ENCODE data around the gene RPL4.
"Not testable (repeated sequence)": the region's sequence is repeated elsewhere in the genome, so short reads cannot be mapped to it uniquely, and the experiment has no call there.

Gene RPL4

DNA sequence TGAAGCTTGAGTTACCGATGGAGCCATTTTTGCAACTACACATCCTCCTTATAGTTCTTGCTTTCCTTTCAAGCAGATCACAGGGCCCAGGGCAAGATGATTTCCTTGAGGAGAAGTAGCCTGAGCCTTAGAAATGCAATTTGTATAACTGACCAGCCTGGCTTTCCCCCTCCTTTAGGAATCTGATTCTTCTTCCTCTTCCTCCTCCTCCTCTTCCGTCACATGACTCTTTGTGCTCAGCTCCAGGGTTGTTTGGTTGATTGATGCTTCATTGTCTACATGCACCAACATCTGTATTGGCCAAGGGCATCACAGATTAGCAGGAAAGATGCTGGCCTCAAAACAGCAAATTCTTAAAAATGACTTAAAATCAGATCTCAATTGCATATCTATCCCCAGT lies 10.4 kb downstream of the RPL4 start:
- FAIRE-seq (no peak), DNase-seq (ENCODE audit: extremely low spot score, insufficient read length, low read depth) (no peak)

DNA sequence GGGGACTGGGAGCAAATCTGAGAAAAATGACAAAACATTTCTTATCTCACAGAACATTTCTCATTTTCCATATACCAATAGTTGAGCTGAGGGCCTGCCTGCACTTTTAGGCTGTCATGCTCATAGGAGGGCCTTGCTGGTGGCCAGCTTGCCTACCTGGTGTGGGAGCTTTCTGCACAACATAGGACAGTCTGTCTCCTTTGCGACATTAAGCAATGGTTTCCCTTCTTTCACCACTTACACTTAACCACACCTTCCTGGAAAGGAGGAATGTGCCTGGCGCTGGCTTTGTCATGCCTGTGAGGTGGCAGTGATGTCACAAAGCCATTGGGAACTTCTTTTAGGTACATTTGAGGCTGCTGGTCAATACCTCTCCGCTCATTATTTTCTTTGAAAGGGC lies 12.8 kb downstream of the RPL4 start:
- no peak for FAIRE-seq
- DNase-seq (ENCODE audit: extremely low spot score, insufficient read length, low read depth) = no peak

- FAIRE-seq = no peak
- DNase-seq (ENCODE audit: extremely low spot score, insufficient read length, low read depth) = no peak
Measured at GRCh38 chr15:66489179-66489791, 15.4 kb downstream of the RPL4 start.

GRCh38 chr15:66488525-66488924 lies 16.1 kb downstream of the RPL4 start:
- FAIRE-seq (no peak), DNase-seq (ENCODE audit: extremely low spot score, insufficient read length, low read depth) (no peak)

GRCh38 chr15:66486887-66487286 lies 17.8 kb downstream of the RPL4 start:
- no peak for FAIRE-seq
- no peak for DNase-seq (ENCODE audit: extremely low spot score, insufficient read length, low read depth)

- DNase-seq (ENCODE audit: extremely low spot score, insufficient read length, low read depth) = no peak
- FAIRE-seq = no peak
Measured at GRCh38 chr15:66484539-66485112, 20.0 kb downstream of the RPL4 start.

GRCh38 chr15:66483131-66483566 lies 21.5 kb downstream of the RPL4 start:
- DNase-seq (ENCODE audit: extremely low spot score, insufficient read length, low read depth) (no peak), FAIRE-seq (no peak)

GRCh38 chr15:66482539-66482938 lies 22.1 kb downstream of the RPL4 start:
- DNase-seq (ENCODE audit: extremely low spot score, insufficient read length, low read depth) (no peak), FAIRE-seq (no peak)

DNA sequence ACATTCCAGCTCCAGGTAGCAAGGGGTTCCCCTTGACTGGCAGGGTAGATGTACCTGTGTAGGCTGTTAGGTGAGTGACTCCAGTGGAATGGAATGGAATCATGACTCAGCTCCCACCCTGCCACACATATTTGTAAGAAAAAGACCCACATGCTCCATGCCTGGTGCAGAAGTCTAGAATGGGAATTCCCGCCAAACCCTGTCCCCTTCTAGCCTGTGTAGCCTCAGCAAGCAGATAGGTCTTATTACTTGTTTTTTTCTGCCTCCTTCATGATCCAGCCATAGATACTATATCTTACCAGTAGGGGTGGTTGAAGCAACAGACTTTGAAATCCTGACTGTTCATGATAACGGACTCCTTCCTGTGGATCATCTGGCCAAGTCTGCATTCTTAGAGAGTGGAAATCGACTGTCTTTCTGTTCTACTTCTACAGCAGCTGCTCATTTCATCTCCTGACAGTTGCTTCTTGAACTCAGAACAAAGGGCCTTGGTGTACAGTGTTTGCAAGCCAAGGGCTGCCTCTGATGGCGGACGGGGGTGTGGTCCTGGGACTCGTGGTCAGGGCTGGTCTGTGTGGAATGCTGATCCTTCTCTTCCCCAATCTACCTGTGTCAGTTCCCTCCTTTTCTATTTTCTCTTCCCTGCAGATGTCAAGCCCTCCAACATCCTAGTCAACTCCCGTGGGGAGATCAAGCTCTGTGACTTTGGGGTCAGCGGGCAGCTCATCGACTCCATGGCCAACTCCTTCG lies 23.4 kb downstream of the RPL4 start:
- no peak for DNase-seq (ENCODE audit: extremely low spot score, insufficient read length, low read depth)
- no peak for FAIRE-seq

GRCh38 chr15:66480267-66480666 lies 24.4 kb downstream of the RPL4 start:
- DNase-seq (ENCODE audit: extremely low spot score, insufficient read length, low read depth) = no peak
- FAIRE-seq = no peak

DNA sequence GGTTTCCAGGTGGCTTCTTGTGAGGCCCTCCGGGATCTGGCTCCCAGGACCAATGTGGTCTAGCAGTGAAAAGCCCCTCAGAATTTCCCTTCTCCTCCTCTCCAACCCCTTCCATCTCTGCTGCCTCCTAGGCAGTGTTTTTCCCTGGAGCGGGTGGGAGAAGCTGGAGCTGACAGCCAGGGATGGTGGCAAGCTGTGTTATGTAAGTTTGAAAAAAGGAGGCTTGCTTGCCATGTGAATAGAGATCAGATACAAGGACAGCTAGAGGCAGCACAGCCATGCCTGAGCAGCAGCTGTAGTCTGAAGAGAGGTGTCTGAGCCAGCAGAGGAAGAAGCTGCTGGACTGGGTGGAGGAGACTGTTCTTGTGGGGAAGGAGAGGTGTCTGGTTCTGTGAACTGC lies 27.6 kb downstream of the RPL4 start:
- DNase-seq (ENCODE audit: extremely low spot score, insufficient read length, low read depth) (no peak), FAIRE-seq (no peak)

DNA sequence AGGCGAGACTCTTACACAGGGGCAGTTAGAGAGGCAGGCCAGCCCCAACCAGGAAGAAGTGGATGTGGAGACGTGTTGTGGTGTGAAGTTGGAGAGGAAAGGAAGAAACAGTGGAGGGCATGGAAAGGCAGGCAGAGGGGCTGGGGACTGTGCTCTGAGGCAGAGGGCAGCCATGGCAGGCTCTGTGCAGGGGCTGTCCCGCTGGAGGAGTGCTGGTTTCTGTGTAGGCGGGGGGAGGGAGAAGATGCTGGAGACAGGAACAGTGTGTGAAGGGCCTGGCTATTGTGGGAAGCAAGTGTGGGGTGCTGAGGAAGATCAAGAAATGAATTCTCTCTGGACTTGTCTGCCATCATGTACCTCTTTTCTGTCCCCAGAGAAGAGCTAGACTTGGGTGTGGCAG lies 28.1 kb downstream of the RPL4 start:
- no peak for FAIRE-seq
- no peak for DNase-seq (ENCODE audit: extremely low spot score, insufficient read length, low read depth)

DNA sequence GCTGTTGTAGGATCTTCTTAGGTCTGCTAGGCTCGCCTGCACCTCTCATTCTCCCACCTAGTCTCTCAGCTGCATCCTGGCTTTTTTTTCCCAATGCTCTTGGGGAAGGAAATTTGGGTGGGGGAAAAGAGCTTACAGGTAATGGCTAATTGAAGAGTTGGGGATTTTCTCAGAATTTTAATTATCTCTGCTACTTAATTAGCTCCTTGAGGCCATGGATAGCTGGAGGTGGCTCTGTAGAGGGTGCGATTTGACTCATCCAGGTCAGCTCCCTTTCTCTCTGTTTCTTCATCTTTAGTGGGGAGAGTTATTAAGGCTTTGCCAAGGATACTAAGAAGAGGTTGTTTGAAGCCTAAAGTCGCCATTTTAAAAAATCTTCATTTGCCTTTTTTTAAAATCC lies 29.7 kb downstream of the RPL4 start:
- DNase-seq (ENCODE audit: extremely low spot score, insufficient read length, low read depth) (no peak), FAIRE-seq (no peak)

GRCh38 chr15:66474135-66474534 lies 30.5 kb downstream of the RPL4 start:
- no peak for DNase-seq (ENCODE audit: extremely low spot score, insufficient read length, low read depth)
- no peak for FAIRE-seq

- DNase-seq (ENCODE audit: extremely low spot score, insufficient read length, low read depth) (peak; percentile 47), FAIRE-seq (peak; percentile 89)
Measured at GRCh38 chr15:66472176-66472999, 32.3 kb downstream of the RPL4 start.

DNA sequence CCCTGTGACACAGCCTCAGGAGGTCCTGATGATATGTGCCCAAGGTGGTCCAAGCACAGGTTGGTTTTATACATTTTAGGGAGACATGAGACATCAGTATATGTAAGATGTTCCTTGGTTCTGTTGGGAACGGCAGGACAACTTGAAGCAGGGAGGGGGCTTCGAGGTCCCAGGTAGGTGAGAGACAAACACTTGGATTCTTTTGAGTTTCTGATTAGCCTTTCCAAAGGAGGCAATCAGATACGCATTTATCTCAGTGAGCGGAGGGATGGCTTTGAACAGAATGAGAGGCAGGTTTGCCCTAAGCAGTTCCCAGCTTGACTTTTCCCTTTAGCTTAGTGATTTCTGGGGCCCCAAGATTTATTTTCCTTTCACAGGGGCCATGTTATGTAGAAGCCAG lies 33.8 kb downstream of the RPL4 start:
- not testable (repeated sequence) for FAIRE-seq; DNase-seq (ENCODE audit: extremely low spot score, insufficient read length, low read depth)

GRCh38 chr15:66467162-66468040 lies 37.3 kb downstream of the RPL4 start:
- not testable (repeated sequence) for DNase-seq (ENCODE audit: extremely low spot score, insufficient read length, low read depth)
- peak; percentile 54 for FAIRE-seq

DNA sequence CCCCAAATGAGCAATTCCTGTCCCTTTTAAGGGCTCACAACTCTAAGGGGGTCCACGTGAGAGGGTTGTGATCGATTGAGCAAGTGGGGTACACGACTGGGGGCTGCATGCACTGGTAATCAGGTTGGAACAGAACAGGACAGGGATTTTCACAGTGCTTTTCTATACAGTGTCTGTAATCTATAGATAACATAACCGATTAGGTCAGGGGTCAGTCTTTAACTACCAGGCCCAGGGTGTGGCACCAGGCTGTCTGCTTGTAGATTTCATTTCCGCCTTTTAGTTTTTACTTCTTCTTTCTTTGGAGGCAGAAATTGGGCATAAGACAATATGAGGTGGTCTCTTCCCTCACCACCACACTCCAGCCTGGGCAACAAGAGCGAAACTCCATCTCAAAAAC lies 39.4 kb downstream of the RPL4 start:
- not testable (repeated sequence) for DNase-seq (ENCODE audit: extremely low spot score, insufficient read length, low read depth); FAIRE-seq

GRCh38 chr15:66462627-66463026 lies 42.0 kb downstream of the RPL4 start:
- DNase-seq (ENCODE audit: extremely low spot score, insufficient read length, low read depth) = no peak
- no peak for FAIRE-seq

- no peak for FAIRE-seq
- DNase-seq (ENCODE audit: extremely low spot score, insufficient read length, low read depth) = no peak
Measured at GRCh38 chr15:66461917-66462316, 42.7 kb downstream of the RPL4 start.

All from GM18507 (cell line).